Adrenal gland (tissue), 12 donors: ENCODE data around the gene PRSS16. TPM values are rescaled to one million over a fixed set of nuclear protein-coding genes. Genes with fewer than 3 reads are reported as not detected.

ENCODE experiments used
- DNase-seq, 7 donors: peaks; one replicate each; pipeline ENCODE4 v3.0.0-alpha.2; 2019 to 2020
- H3K27ac ChIP-seq, 5 donors: fragments of 200-600 bp; sonication (generic) in 4 of 5; 1 replicate in 3 of 5; 2 replicates in 2 of 5; pipeline versions ENCODE4 v1.5.1 to v1.8.0; 2016 to 2020; ENCODE audit warnings: mild to moderate bottlenecking in 1 of 5
- H3K27me3 ChIP-seq: fragments of 200-600 bp; 2 replicates; pipeline ENCODE4 v1.8.0; 2021
- H3K36me3 ChIP-seq, 2 donors: fragments of 200-600 bp; replicated peaks in 1 of 2; 1 replicate in 1 of 2; 2 replicates in 1 of 2; pipeline versions ENCODE4 v1.5.1 to v1.8.0; 2018 to 2022
- H3K4me1 ChIP-seq, 2 donors: fragments of 200-600 bp; replicated peaks in 1 of 2; 1 replicate in 1 of 2; 2 replicates in 1 of 2; pipeline versions ENCODE4 v1.5.1 to v1.8.0; 2018 to 2021
- H3K4me3 ChIP-seq, 4 donors: fragments of 200-600 bp; sonication (generic) in 3 of 4; one replicate each; pipeline ENCODE4 v1.5.1; 2016 to 2018
- H3K9me3 ChIP-seq, 3 donors: fragments of 200-600 bp; sonication (generic) in 1 of 3; replicated peaks in 1 of 3; 1 replicate in 2 of 3; 2 replicates in 1 of 3; pipeline versions ENCODE4 v1.5.1 to v1.8.0; 2016 to 2021
- CTCF ChIP-seq, 6 experiments: fragments of 450-650 bp in 4 of 6; fragments of 200-600 bp in 2 of 6; sonication (generic) in 1 of 6; IDR thresholded peaks; 1 replicate in 5 of 6; 2 replicates in 1 of 6; pipeline versions ENCODE4 v1.5.1 to v1.8.0; 2016 to 2021; ENCODE audit warnings: antibody characterized with exemption in 6 of 6, mild to moderate bottlenecking in 2 of 6, moderate library complexity in 1 of 6
- POLR2A ChIP-seq, 2 donors: fragments of 450-650 bp; IDR thresholded peaks; one replicate each; pipeline ENCODE4 v1.6.1; 2017; ENCODE audit warnings: antibody characterized with exemption in 2 of 2, mild to moderate bottlenecking in 2 of 2, moderate library complexity in 1 of 2
- WGBS, 4 donors: extraction: QIAGEN DNeasy Blood & Tissue Kit in 2 of 4; methylation state at CpG; one replicate each; pipeline versions ENCODE4 v1.1.5 to v1.1.7; 2013 to 2017; 5-methylcytosine and 5-hydroxymethylcytosine counted together
- intact Hi-C, 2 donors: fragments of 100-400 bp; cut with DNase I; formaldehyde crosslinking; loops; one replicate each; pipeline versions ENCODE4 v1.14.1 to v1.15.0; 2022 to 2023
- polyA plus RNA-seq, 3 donors: library from polyadenylated mRNA; stranded (reverse); fragments of 200-250 nt in 2 of 3; fragments of 350-450 nt in 1 of 3; fragmentation: Illumina TruSeq in 1 of 3; extraction: RNeasy Lipid Tissue Mini Kit (QIAGEN cat#74804) in 1 of 3; gene quantifications; one replicate each; pipeline ENCODE4 v1.2.3, GENCODE V29; 2013 to 2014
- total RNA-seq, 9 donors: library from RNA; depleted of rRNA in 4 of 9; stranded (reverse); fragments of >200 nt in 4 of 9; fragments of 120-200 nt in 1 of 9; fragmentation: NEBNext Ultra II Directional in 1 of 9; extraction: Animal tissue kit (Norgen Biotek cat#: 25700) in 1 of 9; gene quantifications; one replicate each; pipeline versions ENCODE4 v1.1.0 to v1.2.4, GENCODE V29; 2013 to 2023
- donor health status: healthy with polysubstance abuse.
- donor health status: Bipolar disorder and iron deficiency.
- donor health status: DM: yes; HTN: yes; CAD: no.
- donor health status: DM: no; HTN: no; CAD: no.
- donor health status: DM: no; HTN: no; CAD: no.
- donor health status: DM: yes; HTN: yes; CAD: no.

PRSS16 gene
- total and polyA plus RNA-seq, 12 donors: 0.44 to 3.5 (median 1.2) TPM; not detected in 2

- intact Hi-C loops: no loop called here
- DNase-seq: no peak
- Histone ChIP-seq H3K9me3 (no peaks in the 10 kb centered on the region), H3K4me1 (no peaks in the 10 kb centered on the region), H3K27ac (no peak overlapping the region), H3K27me3 (peaks cover 75% of the 10 kb centered on the region), H3K36me3 (no peaks in the 10 kb centered on the region), H3K4me3 (no peak overlapping the region)
- WGBS, 4 donors: 6 to 8% (median 7%) methylated on average over 20 of the region's 20 CpGs
- TF ChIP-seq POLR2A (IDR thresholded peaks at IDR 0.05): no peak
- TF ChIP-seq CTCF (IDR thresholded peaks at IDR 0.05): no peak
These were observed 48.0 kb downstream of the PRSS16 start for GRCh38 chr6:27295301-27296079.

DNA sequence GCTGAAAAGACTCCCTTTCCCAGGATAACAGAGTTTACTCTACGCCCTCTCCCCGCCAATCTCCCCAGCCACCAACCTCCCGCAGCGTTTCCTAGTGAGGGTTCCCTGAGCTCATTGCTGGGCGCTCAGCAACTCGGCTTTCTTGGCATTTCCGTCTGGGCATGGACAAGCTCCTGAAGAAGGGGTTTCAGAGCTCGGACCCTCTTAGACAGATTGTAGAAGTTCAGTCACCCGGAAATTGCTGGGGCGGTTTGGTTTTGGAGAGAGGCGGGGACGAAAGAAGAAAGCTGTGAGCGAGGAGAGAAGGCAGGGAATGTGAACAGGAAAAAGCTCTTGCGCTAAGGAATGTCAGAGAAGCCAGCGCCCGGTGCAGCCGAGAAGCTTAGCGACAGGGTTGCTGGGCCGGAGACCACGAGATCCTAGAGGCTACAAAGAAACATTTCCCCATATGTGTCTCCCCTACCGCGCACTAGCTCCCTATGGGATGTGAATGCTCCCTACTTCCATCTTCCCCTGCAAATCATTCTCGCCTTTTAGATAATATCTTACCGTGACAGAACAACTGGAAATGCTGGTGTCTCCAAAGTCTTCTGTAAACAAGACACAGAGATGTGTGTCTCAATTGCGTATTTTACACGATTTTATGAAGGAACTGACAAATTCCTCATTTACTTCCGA lies 48.7 kb downstream of the PRSS16 start:
- WGBS, 4 donors: 4 to 7% (median 6%) methylated on average over 26 to 27 of the region's 27 CpGs
- no peaks in the 10 kb centered on the region for H3K4me1 ChIP-seq
- intact Hi-C loops: no loop called here
- H3K27ac ChIP-seq: no peak overlapping the region
- TF ChIP-seq CTCF (IDR thresholded peaks at IDR 0.05) (no peak), POLR2A (IDR thresholded peaks at IDR 0.05) (no peak)
- H3K4me3 ChIP-seq: no peak overlapping the region
- no peak for DNase-seq
- no peaks in the 10 kb centered on the region for H3K9me3 ChIP-seq
- H3K27me3 ChIP-seq: peaks cover 73% of the 10 kb centered on the region
- H3K36me3 ChIP-seq: no peaks in the 10 kb centered on the region

DNA sequence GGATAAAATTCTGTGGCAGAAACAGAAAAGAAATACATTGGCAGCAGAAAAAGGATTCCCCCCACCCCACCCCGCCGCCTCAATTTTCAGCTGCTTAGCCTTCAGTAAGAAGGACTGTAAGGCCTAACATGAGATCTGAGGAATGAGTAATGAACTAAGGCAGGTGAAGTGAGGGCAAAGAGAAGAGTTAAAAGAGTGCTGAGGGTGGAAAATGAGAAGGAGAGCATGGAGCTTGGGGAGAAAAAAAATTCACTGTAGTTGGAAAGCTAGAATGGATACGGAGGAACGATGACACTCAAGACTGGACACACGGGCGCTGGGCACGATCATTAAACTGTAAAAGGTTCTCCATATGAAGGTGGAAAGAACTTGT lies 50.0 kb downstream of the PRSS16 start:
- no peaks in the 10 kb centered on the region for H3K9me3 ChIP-seq
- no peak for DNase-seq
- H3K27me3 ChIP-seq: peaks cover 74% of the 10 kb centered on the region
- no peak overlapping the region for H3K27ac ChIP-seq
- no peaks in the 10 kb centered on the region for H3K4me1 ChIP-seq
- WGBS, 4 donors: 13 to 17% (median 15%) methylated on average over 7 of the region's 7 CpGs
- TF ChIP-seq POLR2A (IDR thresholded peaks at IDR 0.05) (no peak), CTCF (IDR thresholded peaks at IDR 0.05) (no peak)
- intact Hi-C loops: no loop called here
- H3K4me3 ChIP-seq: no peak overlapping the region
- no peaks in the 10 kb centered on the region for H3K36me3 ChIP-seq

DNA sequence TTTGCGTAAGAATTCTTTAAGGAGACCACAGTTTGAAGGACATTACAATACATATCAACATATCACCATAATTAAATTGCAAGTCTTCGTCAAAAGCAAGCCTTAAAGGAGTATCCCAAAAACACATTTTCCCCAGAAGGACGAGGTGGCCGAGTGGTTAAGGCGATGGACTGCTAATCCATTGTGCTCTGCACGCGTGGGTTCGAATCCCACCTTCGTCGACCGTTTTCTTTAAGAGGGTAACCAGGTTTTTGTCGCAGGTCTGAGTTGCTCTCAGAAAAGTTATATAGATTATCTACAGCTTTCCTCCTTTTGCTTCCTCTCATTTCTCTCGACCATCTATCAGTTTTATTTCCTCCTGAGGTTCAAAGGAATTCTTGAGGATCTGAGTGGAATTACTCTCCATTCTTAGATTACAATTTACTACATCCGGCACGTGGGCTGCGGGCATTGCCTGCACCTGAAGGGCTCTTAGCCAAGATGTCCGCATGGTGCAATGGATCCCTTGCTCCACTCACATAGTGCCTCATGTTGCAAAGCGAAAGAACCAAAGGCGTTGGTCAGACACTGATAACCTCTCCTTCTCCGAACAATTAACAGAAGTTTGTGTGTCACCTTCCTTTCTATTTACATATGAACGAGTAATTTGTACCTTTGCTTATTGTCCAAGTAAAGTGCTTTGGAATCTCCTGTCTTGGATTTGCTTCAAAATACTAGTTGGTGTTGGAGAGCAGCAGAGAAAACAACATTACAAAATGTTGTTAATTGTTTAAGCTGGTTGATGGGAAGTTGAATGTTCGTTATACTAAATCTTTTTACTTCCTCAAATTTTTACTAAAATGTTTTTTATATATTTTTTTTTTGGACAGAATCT lies 50.6 kb downstream of the PRSS16 start:
- Histone ChIP-seq H3K36me3 (no peaks in the 10 kb centered on the region), H3K27ac (no peak overlapping the region), H3K27me3 (peaks cover 74% of the 10 kb centered on the region), H3K9me3 (no peaks in the 10 kb centered on the region), H3K4me3 (no peak overlapping the region), H3K4me1 (no peaks in the 10 kb centered on the region)
- intact Hi-C loops: no loop called here
- TF ChIP-seq POLR2A (IDR thresholded peaks at IDR 0.05) (no peak), CTCF (IDR thresholded peaks at IDR 0.05) (no peak)
- 22 to 27% (median 24%) methylated on average over 22 of the region's 22 CpGs for WGBS, 4 donors
- no peak for DNase-seq
